ENCODE results near the gene ANP32E. TPM values are rescaled to one million over a fixed set of nuclear protein-coding genes. Genes with fewer than 3 reads are reported as not detected.

The ANP32E gene
- total RNA-seq, 4 donors from 2014 or later = 12.3 to 14.2 (median 13.2) TPM

- no peak for DNase-seq (ENCODE audit: low spot score in 2 of 2)
- TF ChIP-seq CTCF (IDR thresholded peaks at IDR 0.05) = no peak
- no peak for TF ChIP-seq POLR2A (IDR thresholded peaks at IDR 0.05)
- no peak overlapping the region for H3K4me3 ChIP-seq (ENCODE audit: low read depth, poor library complexity, severe bottlenecking)
- intact Hi-C loops (cut with DNase I; ENCODE audit: low total_unique reads) = no loop called here
- 85 to 90% methylated on average over 3 of the region's 3 CpGs for WGBS, 2 donors
These were observed 52.9 kb downstream of the ANP32E start for GRCh38 chr1:150183061-150183460.

- 88 to 91% methylated on average over 11 of the region's 11 CpGs for WGBS, 2 donors
- DNase-seq (ENCODE audit: low spot score in 2 of 2) = no peak
- no peak overlapping the region for H3K4me3 ChIP-seq (ENCODE audit: low read depth, poor library complexity, severe bottlenecking)
- intact Hi-C loops (cut with DNase I; ENCODE audit: low total_unique reads) = no loop called here
- TF ChIP-seq CTCF (IDR thresholded peaks at IDR 0.05) (no peak), POLR2A (IDR thresholded peaks at IDR 0.05) (no peak)
These were observed 53.7 kb downstream of the ANP32E start for GRCh38 chr1:150182247-150182646.

GRCh38 chr1:150180474-150180873, 55.4 kb downstream of the ANP32E start:
- no peak for TF ChIP-seq CTCF (IDR thresholded peaks at IDR 0.05)
- TF ChIP-seq POLR2A (IDR thresholded peaks at IDR 0.05) = no peak
- H3K4me3 ChIP-seq (ENCODE audit: low read depth, poor library complexity, severe bottlenecking) = no peak overlapping the region
- 42 to 54% methylated on average over 5 of the region's 5 CpGs for WGBS, 2 donors
- DNase-seq (ENCODE audit: low spot score in 2 of 2) = no peak
- intact Hi-C loops (cut with DNase I; ENCODE audit: low total_unique reads) = no loop called here

GRCh38 chr1:150179867-150180266, 56.0 kb downstream of the ANP32E start:
- TF ChIP-seq CTCF (IDR thresholded peaks at IDR 0.05) = no peak
- no peak for TF ChIP-seq POLR2A (IDR thresholded peaks at IDR 0.05)
- H3K4me3 ChIP-seq (ENCODE audit: low read depth, poor library complexity, severe bottlenecking) = no peak overlapping the region
- WGBS, 2 donors = 91 to 95% methylated on average over 7 of the region's 7 CpGs
- intact Hi-C loops (cut with DNase I; ENCODE audit: low total_unique reads) = loop anchor here (10.0 kb wide), 1 partner anchor 215 kb away; no protein-coding TSS in a partner anchor
- no peak for DNase-seq (ENCODE audit: low spot score in 2 of 2)

GRCh38 chr1:150178548-150178947, 57.4 kb downstream of the ANP32E start:
- DNase-seq (ENCODE audit: low spot score in 2 of 2) = no peak
- intact Hi-C loops (cut with DNase I; ENCODE audit: low total_unique reads) = loop anchor here (10.0 kb wide), 1 partner anchor 214 kb away; no protein-coding TSS in a partner anchor
- no peak overlapping the region for H3K4me3 ChIP-seq (ENCODE audit: low read depth, poor library complexity, severe bottlenecking)
- TF ChIP-seq POLR2A (IDR thresholded peaks at IDR 0.05) (no peak), CTCF (IDR thresholded peaks at IDR 0.05) (no peak)

- no peak for DNase-seq (ENCODE audit: low spot score in 2 of 2)
- intact Hi-C loops (cut with DNase I; ENCODE audit: low total_unique reads) = loop anchor here (10.0 kb wide), 1 partner anchor 212 kb away; no protein-coding TSS in a partner anchor
- H3K4me3 ChIP-seq (ENCODE audit: low read depth, poor library complexity, severe bottlenecking) = no peak overlapping the region
- WGBS, 2 donors = 83 to 84% methylated on average over 3 of the region's 3 CpGs
- TF ChIP-seq POLR2A (IDR thresholded peaks at IDR 0.05) (no peak), CTCF (IDR thresholded peaks at IDR 0.05) (no peak)
These were observed 59.3 kb downstream of the ANP32E start for GRCh38 chr1:150176593-150176992.

Data from lower leg skin (tissue), 4 donors.